ENCODE measurements around the gene LRRFIP1. TPM values are rescaled to one million over a fixed set of nuclear protein-coding genes. Genes with fewer than 3 reads are reported as not detected.

Gene LRRFIP1
- total and polyA plus RNA-seq, 10 of the 15 experiments (the other 5 are each of a cell fraction or from before 2014, with no cell fraction given), result 36.2 to 120 (median 74.3) TPM

- TF ChIP-seq IRF5 (IDR thresholded peaks at IDR 0.05; ENCODE audit: borderline replicate concordance), result no peak
- no peak for TF ChIP-seq MXI1 (IDR thresholded peaks at IDR 0.05; ENCODE audit: low read depth, low read length)
- no peak for TF ChIP-seq CHD4 (IDR thresholded peaks at IDR 0.05)
- TF ChIP-seq SUZ12 (IDR thresholded peaks at IDR 0.05; ENCODE audit: unreplicated experiment), result no peak
- TF ChIP-seq ZNF217 (IDR thresholded peaks at IDR 0.05), result no peak
- no peak for TF ChIP-seq SPI1 (IDR thresholded peaks at IDR 0.05; ENCODE audit: borderline replicate concordance, insufficient read depth, low read depth, low read length)
- TF ChIP-seq IRF4 (IDR thresholded peaks at IDR 0.05; ENCODE audit: low read depth, low read length), result no peak
These were observed 178.9 kb downstream of the LRRFIP1 start (continued) for GRCh38 chr2:237806334-237806733.

GRCh38 chr2:237815637-237816036 is 188.2 kb downstream of the LRRFIP1 start:
- WGBS (ENCODE audit: insufficient coverage, insufficient replicate concordance, low lambda C conversion rate, missing lambda C conversion rate), result 0% methylated on average over 1 of the region's 1 CpG
- DNase-seq (ENCODE audit: low read depth, low spot score) (peak; percentile 45), ATAC-seq (peak; percentile 96), FAIRE-seq (no peak)
- ChIA-PET SMC1A (ENCODE audit: uncharacterized antibody, unreplicated experiment) (interaction anchor here (1.0 to 2.5 kb wide), 7 partner anchors 11 to 143 kb away, joined by 3 to 10 read pairs (median 4); no protein-coding TSS in a partner anchor), CTCF (interaction anchor here (0.6 to 1.1 kb wide), 3 partner anchors 13 to 71 kb away, joined by 3 read pairs; no protein-coding TSS in a partner anchor), POLR2A (no interaction called here), RAD21 (ENCODE audit: unreplicated experiment) (interaction anchor here (1.4 kb wide), 1 partner anchor 10 kb away, joined by 6 read pairs; no protein-coding TSS in a partner anchor)
- Histone ChIP-seq H3K79me2 (ENCODE audit: control insufficient read depth, insufficient read depth, low read length) (no peaks in the 10 kb centered on the region), H3K9me3 (replicated peaks; ENCODE audit: control insufficient read depth, insufficient read depth, low read length) (no peaks in the 10 kb centered on the region), H3K36me3 (ENCODE audit: control insufficient read depth in 2 of 2, insufficient read depth in 2 of 2, low read length in 1 of 2) (no peaks in the 10 kb centered on the region), H3K9ac (ENCODE audit: control insufficient read depth, insufficient read depth, low read length) (no peak overlapping the region), H2AFZ (ENCODE audit: control insufficient read depth, low read depth, low read length) (no peak overlapping the region), H3K27ac (ENCODE audit: control insufficient read depth, insufficient read depth) (no peak overlapping the region), H3K4me2 (ENCODE audit: control insufficient read depth, insufficient read depth) (peak overlapping the region; percentile 33; the same call in 1 of the 2 replicates), H3K4me3 (no peak overlapping the region), H4K20me1 (ENCODE audit: control insufficient read depth, insufficient read depth) (no peaks in the 10 kb centered on the region), H3K27me3 (replicated peaks in 1 of 2; ENCODE audit: control insufficient read depth in 2 of 2, insufficient read depth in 2 of 2, low read length in 1 of 2) (no peaks in the 10 kb centered on the region), H3K4me1 (ENCODE audit: control insufficient read depth, insufficient read depth, low read length) (no peaks in the 10 kb centered on the region; the same call in 1 of the 2 replicates)
- in situ Hi-C loops (cut with MboI), result no loop called here
- BruUV-seq (replicated peaks), result no TSS peak
- intact Hi-C loops (cut with micrococcal nuclease; ENCODE audit: unreplicated experiment), result no loop called here
- TF ChIP-seq ATF7 (IDR thresholded peaks at IDR 0.05; ENCODE audit: low read depth), result peak; percentile 58; the same call in 1 of the 2 replicates
- peak; percentile 60 for TF ChIP-seq JUNB (IDR thresholded peaks at IDR 0.05)
- no peak for TF ChIP-seq ESRRA (IDR thresholded peaks at IDR 0.05; ENCODE audit: low read length)
- no peak for TF ChIP-seq KLF5 (IDR thresholded peaks at IDR 0.05; ENCODE audit: partially characterized antibody)
- peak; percentile 54; the same call in 1 of the 2 replicates for TF ChIP-seq NBN (IDR thresholded peaks at IDR 0.05)
- peak; percentile 56; the same call in 1 of the 2 replicates for TF ChIP-seq ZNF384 (IDR thresholded peaks at IDR 0.05; ENCODE audit: borderline replicate concordance, low read depth, low read length)
- TF ChIP-seq CREB1 (IDR thresholded peaks at IDR 0.05; ENCODE audit: low read depth), result 0 out of 2 replicates have a peak, but pooled peaks have one; percentile 19
- TF ChIP-seq MLLT1 (IDR thresholded peaks at IDR 0.05), result no peak
- peak; percentile 47 for TF ChIP-seq PBX3 (IDR thresholded peaks at IDR 0.05; ENCODE audit: insufficient replicate concordance, low read depth, low read length)
- no peak for TF ChIP-seq ASH2L (IDR thresholded peaks at IDR 0.05; ENCODE audit: borderline replicate concordance, low read depth)
- TF ChIP-seq USF2 (IDR thresholded peaks at IDR 0.05; ENCODE audit: borderline replicate concordance, low read depth, low read length), result peak; percentile 10; the same call in 1 of the 2 replicates
- TF ChIP-seq IKZF1 (conservative IDR thresholded peaks at IDR 0.05), result 0 out of 2 replicates have a peak, but pooled peaks have one; percentile 16
- no peak for TF ChIP-seq NFYA (IDR thresholded peaks at IDR 0.05; ENCODE audit: borderline replicate concordance, low read depth, low read length)

Measured in GM12878 (cell line).